ENCODE data around the gene C1orf21. TPM values are rescaled to one million over a fixed set of nuclear protein-coding genes. Genes with fewer than 3 reads are reported as not detected.

C1orf21 gene
- total RNA-seq, 1 donor from 2014 or later, result 44.6 TPM

- Mint-ChIP-seq H3K4me1 (ENCODE audit: unreplicated experiment) (no peaks in the 10 kb centered on the region), H3K27ac (no peak overlapping the region), H3K4me3 (no peak overlapping the region), H3K36me3 (peaks cover 3% of the 10 kb centered on the region), H3K27me3 (no peaks in the 10 kb centered on the region), H3K9me3 (peaks cover 10% of the 10 kb centered on the region)
- DNase-seq (ENCODE audit: extremely low spot score, unreplicated experiment), result no peak
- TF ChIP-seq CTCF (conservative IDR thresholded peaks at IDR 0.05), result no peak
These were observed 248.6 kb downstream of the C1orf21 start for GRCh38 chr1:184635347-184635979.

DNA sequence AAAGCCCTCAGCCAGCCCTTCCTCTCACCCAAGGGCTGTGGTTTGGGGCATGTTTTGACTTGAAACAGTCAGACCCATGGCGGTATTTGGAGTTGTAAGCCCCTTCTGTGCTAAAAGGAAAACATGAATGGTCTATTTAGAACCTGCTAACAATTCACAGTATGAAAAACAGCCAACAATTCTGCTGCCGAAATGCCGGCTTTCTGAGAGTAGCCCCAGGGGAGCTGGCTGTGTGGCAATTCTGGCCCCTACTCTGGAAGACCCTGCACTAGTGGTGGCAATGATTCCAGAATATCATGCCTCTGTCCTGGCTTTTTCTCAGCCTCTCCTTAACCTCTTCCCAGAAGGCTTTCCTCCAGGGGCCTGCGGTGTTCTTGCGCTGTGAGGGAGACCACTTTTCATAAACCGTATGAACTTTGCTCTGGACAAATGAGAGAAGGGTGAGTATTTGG lies 249.2 kb downstream of the C1orf21 start:
- Mint-ChIP-seq H3K4me1 (ENCODE audit: unreplicated experiment) (no peaks in the 10 kb centered on the region), H3K36me3 (peaks cover 3% of the 10 kb centered on the region), H3K4me3 (no peak overlapping the region), H3K9me3 (peaks cover 10% of the 10 kb centered on the region), H3K27ac (no peak overlapping the region), H3K27me3 (no peaks in the 10 kb centered on the region)
- no peak for TF ChIP-seq CTCF (conservative IDR thresholded peaks at IDR 0.05)
- DNase-seq (ENCODE audit: extremely low spot score, unreplicated experiment), result no peak

DNA sequence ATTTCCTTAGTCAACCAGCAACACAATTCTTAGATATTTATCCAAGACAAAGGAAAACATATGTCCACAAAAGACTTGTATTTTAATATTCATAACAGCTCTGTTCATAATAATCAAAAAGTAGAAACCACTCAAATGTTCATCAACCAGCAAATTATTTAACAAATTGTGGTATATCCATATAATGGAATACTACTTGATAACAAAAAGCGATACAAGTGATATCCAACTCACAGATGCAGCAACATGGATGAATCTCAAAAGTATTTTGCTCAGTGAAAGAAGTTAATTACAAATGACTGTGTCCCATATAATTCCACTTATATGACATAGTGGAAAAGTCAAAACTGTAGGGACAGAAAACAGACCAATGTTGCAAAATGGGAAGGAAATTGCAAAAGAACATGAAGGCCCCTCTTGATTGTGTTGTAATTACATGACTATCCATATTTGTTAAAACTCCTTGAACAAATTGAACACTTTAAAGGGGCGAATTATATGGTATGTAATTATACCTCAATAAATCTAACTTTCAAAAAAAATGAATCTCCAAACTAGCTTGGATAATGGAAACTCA lies 250.9 kb downstream of the C1orf21 start:
- H3K9me3 Mint-ChIP-seq, result peaks cover 10% of the 10 kb centered on the region
- DNase-seq (ENCODE audit: extremely low spot score, unreplicated experiment), result no peak
- H3K27ac Mint-ChIP-seq, result no peak overlapping the region
- TF ChIP-seq CTCF (conservative IDR thresholded peaks at IDR 0.05), result no peak
- H3K4me3 Mint-ChIP-seq, result no peak overlapping the region
- H3K4me1 Mint-ChIP-seq (ENCODE audit: unreplicated experiment), result no peaks in the 10 kb centered on the region
- no peaks in the 10 kb centered on the region for H3K27me3 Mint-ChIP-seq
- H3K36me3 Mint-ChIP-seq, result peaks cover 3% of the 10 kb centered on the region

DNA sequence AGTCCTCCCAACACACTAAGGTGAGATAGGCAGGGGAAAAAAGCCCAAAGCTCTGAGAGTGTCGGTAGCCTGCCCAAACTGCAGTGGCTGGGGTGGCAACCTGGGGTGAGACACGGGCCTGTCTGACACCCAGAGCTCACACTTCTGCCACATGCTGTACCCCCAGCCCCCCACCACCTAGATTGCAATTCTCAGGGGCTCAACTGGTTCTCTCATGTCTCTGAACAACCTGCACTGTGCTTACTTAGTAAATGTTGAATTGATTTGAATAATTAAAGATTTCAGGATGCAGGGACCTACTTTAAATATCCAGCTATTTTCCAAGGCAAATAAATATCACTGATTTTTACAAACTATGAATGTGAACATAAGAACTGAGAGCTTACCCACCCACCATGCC lies 252.4 kb downstream of the C1orf21 start:
- Mint-ChIP-seq H3K36me3 (peaks cover 3% of the 10 kb centered on the region), H3K4me3 (no peak overlapping the region), H3K4me1 (ENCODE audit: unreplicated experiment) (no peaks in the 10 kb centered on the region), H3K27me3 (no peaks in the 10 kb centered on the region), H3K27ac (no peak overlapping the region), H3K9me3 (peaks cover 10% of the 10 kb centered on the region)
- no peak for TF ChIP-seq CTCF (conservative IDR thresholded peaks at IDR 0.05)
- DNase-seq (ENCODE audit: extremely low spot score, unreplicated experiment), result no peak

DNA sequence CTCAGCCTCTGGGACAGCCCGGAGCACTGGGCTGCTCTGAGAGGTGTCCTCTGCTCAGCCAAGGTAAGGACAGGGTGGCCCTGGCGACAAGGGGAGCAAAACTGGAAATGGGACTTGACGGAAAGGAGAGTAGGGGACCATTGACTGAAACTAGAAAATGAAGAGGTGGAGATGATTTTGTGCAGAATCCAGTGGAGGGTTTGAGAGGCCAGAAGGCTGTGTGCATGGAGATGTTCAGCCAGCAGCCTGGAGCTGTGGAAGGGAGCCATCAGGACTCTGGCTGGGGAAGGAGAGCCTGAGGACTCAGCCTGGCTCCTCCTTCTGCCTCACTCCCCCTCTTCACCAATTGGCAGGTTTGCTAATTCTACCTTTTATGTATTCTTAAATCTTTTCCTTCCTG lies 253.7 kb downstream of the C1orf21 start:
- Mint-ChIP-seq H3K27me3 (no peaks in the 10 kb centered on the region), H3K4me3 (no peak overlapping the region), H3K4me1 (ENCODE audit: unreplicated experiment) (no peaks in the 10 kb centered on the region), H3K27ac (no peak overlapping the region), H3K9me3 (peaks cover 6% of the 10 kb centered on the region), H3K36me3 (peaks cover 3% of the 10 kb centered on the region)
- no peak for TF ChIP-seq CTCF (conservative IDR thresholded peaks at IDR 0.05)
- DNase-seq (ENCODE audit: extremely low spot score, unreplicated experiment), result no peak
